ENCODE data around the gene PTPRN2. TPM values are rescaled to one million over a fixed set of nuclear protein-coding genes. Genes with fewer than 3 reads are reported as not detected.

PTPRN2 gene
- total and polyA plus RNA-seq, 2 of the 13 experiments (the other 11 are each of a cell fraction or from before 2014, with no cell fraction given): 2.5 to 24.2 TPM

- peak; percentile 52; the same call in 1 of the 2 replicates for TF ChIP-seq ZNF331 (CRISPR knock-in tag; IDR thresholded peaks at IDR 0.05)
- peak; percentile 49; the same call in 1 of the 2 replicates for TF ChIP-seq ZNF292 (CRISPR knock-in tag; IDR thresholded peaks at IDR 0.05; ENCODE audit: borderline replicate concordance, low read depth)
- peak; percentile 33; the same call in 1 of the 2 replicates for TF ChIP-seq RARA (CRISPR knock-in tag; IDR thresholded peaks at IDR 0.05)
- TF ChIP-seq NCOA2 (CRISPR knock-in tag; IDR thresholded peaks at IDR 0.05): 0 out of 2 replicates have a peak, but pooled peaks have one; percentile 17
- no peak for TF ChIP-seq ZNF563 (CRISPR knock-in tag; IDR thresholded peaks at IDR 0.05)
- peak; percentile 55; the same call in 1 of the 2 replicates for TF ChIP-seq PHF21A (CRISPR knock-in tag; IDR thresholded peaks at IDR 0.05)
- TF ChIP-seq ZNF687 (CRISPR knock-in tag; IDR thresholded peaks at IDR 0.05): peak; percentile 29; the same call in 1 of the 2 replicates
- TF ChIP-seq ZNF512 (CRISPR knock-in tag; IDR thresholded peaks at IDR 0.05): no peak
- 0 out of 2 replicates have a peak, but pooled peaks have one; percentile 31 for TF ChIP-seq KDM6A (CRISPR knock-in tag; IDR thresholded peaks at IDR 0.05; ENCODE audit: low read depth)
- no peak for TF ChIP-seq LCORL (IDR thresholded peaks at IDR 0.05)
- TF ChIP-seq LCORL (CRISPR knock-in tag; IDR thresholded peaks at IDR 0.05): peak; percentile 90
- peak; percentile 76 for TF ChIP-seq GATAD2A (CRISPR knock-in tag; IDR thresholded peaks at IDR 0.05)
- no peak for TF ChIP-seq SOX6 (IDR thresholded peaks at IDR 0.05)
- peak; percentile 62 for TF ChIP-seq SOX6 (CRISPR knock-in tag; IDR thresholded peaks at IDR 0.05)
- no peak for TF ChIP-seq ZBTB8A (CRISPR knock-in tag; IDR thresholded peaks at IDR 0.05; ENCODE audit: borderline replicate concordance, low read depth)
- peak; percentile 81 for TF ChIP-seq ATF3 (CRISPR knock-in tag; IDR thresholded peaks at IDR 0.05)
- 0 out of 2 replicates have a peak, but pooled peaks have one; percentile 12 for TF ChIP-seq PPARG (CRISPR knock-in tag; conservative IDR thresholded peaks at IDR 0.05)
- TF ChIP-seq HMG20A (CRISPR knock-in tag; IDR thresholded peaks at IDR 0.05; ENCODE audit: borderline replicate concordance): no peak
- no peak for TF ChIP-seq ZNF547 (CRISPR knock-in tag; IDR thresholded peaks at IDR 0.05)
- peak; percentile 96 for TF ChIP-seq TFAP4 (IDR thresholded peaks at IDR 0.05; ENCODE audit: borderline replicate concordance, low read depth)
- TF ChIP-seq BCL6 (CRISPR knock-in tag; IDR thresholded peaks at IDR 0.05): peak; percentile 42; the same call in 1 of the 2 replicates
- TF ChIP-seq NONO (IDR thresholded peaks at IDR 0.05): no peak
- 0 out of 2 replicates have a peak, but pooled peaks have one; percentile 21 for TF ChIP-seq NONO (CRISPR knock-in tag; conservative IDR thresholded peaks at IDR 0.05)
- TF ChIP-seq ZNF772 (CRISPR knock-in tag; IDR thresholded peaks at IDR 0.05): 0 out of 2 replicates have a peak, but pooled peaks have one; percentile 61
- 0 out of 2 replicates have a peak, but pooled peaks have one; percentile 27 for TF ChIP-seq KAT8 (CRISPR knock-in tag; IDR thresholded peaks at IDR 0.05)
- 0 out of 2 replicates have a peak, but pooled peaks have one; percentile 14 for TF ChIP-seq ZNF12 (CRISPR knock-in tag; IDR thresholded peaks at IDR 0.05)
- TF ChIP-seq DRAP1 (CRISPR knock-in tag; IDR thresholded peaks at IDR 0.05): peak; percentile 32; the same call in 1 of the 2 replicates
Measured at GRCh38 chr7:158160199-158160598, 427.4 kb downstream of the PTPRN2 start (continued).
